GM18517 (cell line): ENCODE data around the gene PFKP.

ENCODE experiments used
- ATAC-seq: cut with Tn5 transposase; IDR thresholded peaks from one replicate; pipeline ENCODE4 v1.9.1; 2021; ENCODE audit warnings: mild to moderate bottlenecking, moderate library complexity; ENCODE audit not compliant: unreplicated experiment

Gene PFKP

GRCh38 chr10:3111621-3112163 is 44.3 kb downstream of the PFKP start:
- ATAC-seq = no peak

GRCh38 chr10:3113343-3113720 is 46.0 kb downstream of the PFKP start:
- no peak for ATAC-seq

GRCh38 chr10:3115685-3116084 is 48.3 kb downstream of the PFKP start:
- ATAC-seq = no peak

GRCh38 chr10:3116508-3117100 is 49.3 kb downstream of the PFKP start:
- ATAC-seq = no peak

- no peak for ATAC-seq
These were observed 50.1 kb downstream of the PFKP start for GRCh38 chr10:3117486-3117885.

GRCh38 chr10:3118641-3119091 is 51.3 kb downstream of the PFKP start:
- no peak for ATAC-seq

- no peak for ATAC-seq
These were observed 52.6 kb downstream of the PFKP start for GRCh38 chr10:3119796-3120459.

GRCh38 chr10:3122034-3122433 is 54.7 kb downstream of the PFKP start:
- ATAC-seq = no peak

GRCh38 chr10:3122486-3123205 is 55.3 kb downstream of the PFKP start:
- no peak for ATAC-seq

- ATAC-seq = no peak
These were observed 56.4 kb downstream of the PFKP start for GRCh38 chr10:3123571-3124411.

- ATAC-seq = no peak
These were observed 57.2 kb downstream of the PFKP start for GRCh38 chr10:3124412-3125175.

- no peak for ATAC-seq
These were observed 58.3 kb downstream of the PFKP start for GRCh38 chr10:3125527-3126170.

- no peak for ATAC-seq
These were observed 58.9 kb downstream of the PFKP start for GRCh38 chr10:3126249-3126648.

GRCh38 chr10:3126741-3127346 is 59.5 kb downstream of the PFKP start:
- no peak for ATAC-seq

GRCh38 chr10:3127921-3128320 is 60.6 kb downstream of the PFKP start:
- ATAC-seq = no peak

- ATAC-seq = no peak
These were observed 61.2 kb downstream of the PFKP start for GRCh38 chr10:3128379-3129130.

- ATAC-seq = no peak
These were observed 62.4 kb downstream of the PFKP start for GRCh38 chr10:3129581-3130340.

- no peak for ATAC-seq
These were observed 63.8 kb downstream of the PFKP start for GRCh38 chr10:3131098-3131497.
